ENCODE results near the gene BCKDHB.
A peak's percentile ranks its signal among the peaks of the same experiment; 100 is the strongest.

BCKDHB gene

GRCh38 chr6:80316686-80317231 is 210.3 kb downstream of the BCKDHB start:
- in situ Hi-C loops (cut with HindIII; ENCODE audit: low sequenced_read_pairs) = no loop called here
- DNase-seq (ENCODE audit: low read depth) = no peak
- peak; percentile 29 for TF ChIP-seq CTCF (IDR thresholded peaks at IDR 0.05; ENCODE audit: low read depth, low read length, missing control alignments)

GRCh38 chr6:80319196-80319595 is 212.7 kb downstream of the BCKDHB start:
- H3K4me3 ChIP-seq (ENCODE audit: low read depth, low read length) = no peak overlapping the region
- in situ Hi-C loops (cut with HindIII; ENCODE audit: low sequenced_read_pairs) = no loop called here
- no peak for TF ChIP-seq CTCF (IDR thresholded peaks at IDR 0.05; ENCODE audit: low read depth, low read length, missing control alignments)
- DNase-seq (ENCODE audit: low read depth) = no peak

More at GRCh38 chr6:80316686-80317231, 210.3 kb downstream of the BCKDHB start:
- no peak overlapping the region for H3K4me3 ChIP-seq (ENCODE audit: low read depth, low read length)

- no peak for DNase-seq (ENCODE audit: low read depth)
- TF ChIP-seq CTCF (IDR thresholded peaks at IDR 0.05; ENCODE audit: low read depth, low read length, missing control alignments) = no peak
- H3K4me3 ChIP-seq (ENCODE audit: low read depth, low read length) = no peak overlapping the region
- in situ Hi-C loops (cut with HindIII; ENCODE audit: low sequenced_read_pairs) = no loop called here
These were observed 214.5 kb downstream of the BCKDHB start for GRCh38 chr6:80321011-80321410.

GRCh38 chr6:80325742-80326141 is 219.3 kb downstream of the BCKDHB start:
- no peak overlapping the region for H3K4me3 ChIP-seq (ENCODE audit: low read depth, low read length)
- no peak for TF ChIP-seq CTCF (IDR thresholded peaks at IDR 0.05; ENCODE audit: low read depth, low read length, missing control alignments)
- in situ Hi-C loops (cut with HindIII; ENCODE audit: low sequenced_read_pairs) = no loop called here
- DNase-seq (ENCODE audit: low read depth) = no peak

- in situ Hi-C loops (cut with HindIII; ENCODE audit: low sequenced_read_pairs) = no loop called here
- H3K4me3 ChIP-seq (ENCODE audit: low read depth, low read length) = no peak overlapping the region
- TF ChIP-seq CTCF (IDR thresholded peaks at IDR 0.05; ENCODE audit: low read depth, low read length, missing control alignments) = no peak
- DNase-seq (ENCODE audit: low read depth) = no peak
These were observed 222.2 kb downstream of the BCKDHB start for GRCh38 chr6:80328652-80329051.

- H3K4me3 ChIP-seq (ENCODE audit: low read depth, low read length) = no peak overlapping the region
- TF ChIP-seq CTCF (IDR thresholded peaks at IDR 0.05; ENCODE audit: low read depth, low read length, missing control alignments) = no peak
- DNase-seq (ENCODE audit: low read depth) = no peak
- in situ Hi-C loops (cut with HindIII; ENCODE audit: low sequenced_read_pairs) = no loop called here
These were observed 223.0 kb downstream of the BCKDHB start for GRCh38 chr6:80329496-80329895.
